Measurements from ENCODE around the gene CHRDL2.
"Not testable (repeated sequence)": the region's sequence is repeated elsewhere in the genome, so short reads cannot be mapped to it uniquely, and the experiment has no call there.

Gene CHRDL2

GRCh38 chr11:74756571-74756970 lies 25.3 kb upstream of the CHRDL2 start:
- TF ChIP-seq, protein P1, sequence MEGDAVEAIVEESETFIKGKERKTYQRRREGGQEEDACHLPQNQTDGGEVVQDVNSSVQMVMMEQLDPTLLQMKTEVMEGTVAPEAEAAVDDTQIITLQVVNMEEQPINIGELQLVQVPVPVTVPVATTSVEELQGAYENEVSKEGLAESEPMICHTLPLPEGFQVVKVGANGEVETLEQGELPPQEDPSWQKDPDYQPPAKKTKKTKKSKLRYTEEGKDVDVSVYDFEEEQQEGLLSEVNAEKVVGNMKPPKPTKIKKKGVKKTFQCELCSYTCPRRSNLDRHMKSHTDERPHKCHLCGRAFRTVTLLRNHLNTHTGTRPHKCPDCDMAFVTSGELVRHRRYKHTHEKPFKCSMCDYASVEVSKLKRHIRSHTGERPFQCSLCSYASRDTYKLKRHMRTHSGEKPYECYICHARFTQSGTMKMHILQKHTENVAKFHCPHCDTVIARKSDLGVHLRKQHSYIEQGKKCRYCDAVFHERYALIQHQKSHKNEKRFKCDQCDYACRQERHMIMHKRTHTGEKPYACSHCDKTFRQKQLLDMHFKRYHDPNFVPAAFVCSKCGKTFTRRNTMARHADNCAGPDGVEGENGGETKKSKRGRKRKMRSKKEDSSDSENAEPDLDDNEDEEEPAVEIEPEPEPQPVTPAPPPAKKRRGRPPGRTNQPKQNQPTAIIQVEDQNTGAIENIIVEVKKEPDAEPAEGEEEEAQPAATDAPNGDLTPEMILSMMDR (IDR thresholded peaks at IDR 0.05; ENCODE audit: insufficient read depth, missing control alignments): no peak
- DNase-seq (ENCODE audit: insufficient read length, low spot score) (no peak), FAIRE-seq (no peak)

DNA sequence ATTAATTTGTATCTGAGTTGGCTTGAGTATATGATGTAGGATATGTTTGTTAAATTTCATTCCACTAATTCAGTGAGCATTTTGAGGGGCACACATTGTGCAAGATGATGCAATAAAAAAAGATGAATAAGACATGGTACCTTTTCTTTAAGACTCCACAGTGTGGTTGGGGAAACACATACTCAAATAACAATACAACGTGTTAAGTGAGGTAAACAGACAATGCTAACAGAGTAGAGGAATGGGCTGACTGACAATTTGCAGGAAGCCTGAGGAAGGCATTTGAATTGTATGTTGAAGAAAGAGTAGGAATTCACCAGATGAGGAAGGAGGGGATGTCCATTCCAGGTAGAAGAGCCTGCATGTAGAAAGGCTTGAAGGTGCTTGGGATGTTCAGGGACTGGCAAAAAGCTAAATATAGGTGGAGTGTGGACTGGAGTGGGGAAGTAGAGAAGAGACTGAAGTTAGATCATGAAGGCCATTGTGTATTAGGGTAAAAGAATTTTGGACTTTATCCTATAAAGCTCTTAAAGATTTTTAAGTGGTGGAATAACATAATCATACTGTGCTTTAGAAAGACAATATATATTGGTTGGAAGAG lies 24.3 kb upstream of the CHRDL2 start:
- TF ChIP-seq, protein P1 (IDR thresholded peaks at IDR 0.05; ENCODE audit: insufficient read depth, missing control alignments): no peak
- FAIRE-seq (no peak), DNase-seq (ENCODE audit: insufficient read length, low spot score) (no peak)

DNA sequence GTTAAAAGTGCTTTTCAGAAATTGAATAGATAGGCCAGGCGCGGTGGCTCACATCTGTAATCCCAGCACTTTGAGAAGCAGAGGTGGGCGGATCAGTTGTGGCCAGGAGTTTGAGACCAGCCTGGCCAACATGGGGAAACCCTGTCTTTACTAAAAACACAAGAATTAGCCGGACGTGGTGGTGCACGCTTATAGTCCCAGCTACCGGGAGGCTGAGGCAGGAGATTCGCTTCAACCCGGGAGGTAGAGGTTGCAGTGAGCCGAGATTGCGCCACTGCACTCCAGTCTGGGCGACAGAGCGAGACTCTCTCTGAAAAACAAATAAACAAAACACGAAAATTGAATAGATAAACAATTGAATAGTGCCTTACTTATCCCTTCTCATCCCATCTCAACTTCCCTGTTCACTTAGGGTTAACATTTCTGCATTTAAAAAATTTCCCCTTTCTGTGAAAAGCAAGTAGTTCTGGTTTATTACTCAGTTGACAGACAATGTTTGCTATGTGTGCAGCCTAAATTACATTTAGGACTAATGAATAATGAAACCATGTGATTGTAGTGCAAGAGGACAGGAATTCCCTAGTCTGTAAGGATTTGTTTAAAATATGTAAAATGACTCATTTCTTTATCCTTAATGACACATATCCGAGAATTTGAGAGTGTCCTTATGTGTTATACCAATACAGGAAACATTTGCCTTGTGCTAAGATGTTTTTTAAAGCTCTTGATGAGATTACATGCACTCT lies 23.5 kb upstream of the CHRDL2 start:
- no peak for DNase-seq (ENCODE audit: insufficient read length, low spot score)
- TF ChIP-seq, protein P1 (IDR thresholded peaks at IDR 0.05; ENCODE audit: insufficient read depth, missing control alignments): no peak
- no peak for FAIRE-seq

DNA sequence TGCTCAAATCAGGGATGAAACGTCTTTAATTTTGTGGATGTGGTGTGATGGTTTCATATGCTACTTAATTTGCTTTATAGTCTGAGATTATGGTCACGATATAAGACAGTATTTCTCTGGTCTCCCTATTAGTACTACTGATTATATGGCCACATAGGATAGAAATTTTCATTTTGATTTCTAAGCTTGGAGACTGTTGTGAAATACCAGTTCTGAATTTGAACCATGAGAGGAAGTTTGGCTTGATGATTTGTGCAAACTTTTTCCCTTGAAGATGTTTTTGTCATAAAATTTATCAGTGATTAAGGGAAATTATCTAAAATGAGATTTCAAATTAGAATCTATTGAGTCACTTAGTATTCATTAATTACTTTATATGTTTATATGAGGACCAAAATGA lies 20.1 kb upstream of the CHRDL2 start:
- TF ChIP-seq, protein P1 (IDR thresholded peaks at IDR 0.05; ENCODE audit: insufficient read depth, missing control alignments): no peak
- no peak for DNase-seq (ENCODE audit: insufficient read length, low spot score)
- no peak for FAIRE-seq

- not testable (repeated sequence) for DNase-seq (ENCODE audit: insufficient read length, low spot score); FAIRE-seq
Measured at GRCh38 chr11:74750598-74750997, 19.4 kb upstream of the CHRDL2 start.

DNA sequence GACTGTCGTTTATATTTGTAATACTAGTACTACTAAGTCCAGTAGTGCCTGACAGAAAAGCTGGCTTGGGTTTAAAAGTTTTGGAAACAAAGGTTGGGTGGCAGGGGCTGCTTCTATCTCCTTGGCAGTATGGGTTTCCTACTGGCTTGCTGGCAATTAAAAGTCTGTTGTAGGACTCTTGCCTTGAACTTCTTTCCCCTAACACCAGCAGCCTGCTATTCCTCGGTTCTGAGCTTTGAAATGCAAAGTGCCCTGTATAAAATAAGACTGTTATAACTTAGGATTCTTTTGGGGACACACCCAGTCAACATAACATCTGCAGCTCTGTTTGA lies 18.7 kb upstream of the CHRDL2 start:
- DNase-seq (ENCODE audit: insufficient read length, low spot score) (no peak), FAIRE-seq (no peak)
- TF ChIP-seq, protein P1 (IDR thresholded peaks at IDR 0.05; ENCODE audit: insufficient read depth, missing control alignments): no peak

DNA sequence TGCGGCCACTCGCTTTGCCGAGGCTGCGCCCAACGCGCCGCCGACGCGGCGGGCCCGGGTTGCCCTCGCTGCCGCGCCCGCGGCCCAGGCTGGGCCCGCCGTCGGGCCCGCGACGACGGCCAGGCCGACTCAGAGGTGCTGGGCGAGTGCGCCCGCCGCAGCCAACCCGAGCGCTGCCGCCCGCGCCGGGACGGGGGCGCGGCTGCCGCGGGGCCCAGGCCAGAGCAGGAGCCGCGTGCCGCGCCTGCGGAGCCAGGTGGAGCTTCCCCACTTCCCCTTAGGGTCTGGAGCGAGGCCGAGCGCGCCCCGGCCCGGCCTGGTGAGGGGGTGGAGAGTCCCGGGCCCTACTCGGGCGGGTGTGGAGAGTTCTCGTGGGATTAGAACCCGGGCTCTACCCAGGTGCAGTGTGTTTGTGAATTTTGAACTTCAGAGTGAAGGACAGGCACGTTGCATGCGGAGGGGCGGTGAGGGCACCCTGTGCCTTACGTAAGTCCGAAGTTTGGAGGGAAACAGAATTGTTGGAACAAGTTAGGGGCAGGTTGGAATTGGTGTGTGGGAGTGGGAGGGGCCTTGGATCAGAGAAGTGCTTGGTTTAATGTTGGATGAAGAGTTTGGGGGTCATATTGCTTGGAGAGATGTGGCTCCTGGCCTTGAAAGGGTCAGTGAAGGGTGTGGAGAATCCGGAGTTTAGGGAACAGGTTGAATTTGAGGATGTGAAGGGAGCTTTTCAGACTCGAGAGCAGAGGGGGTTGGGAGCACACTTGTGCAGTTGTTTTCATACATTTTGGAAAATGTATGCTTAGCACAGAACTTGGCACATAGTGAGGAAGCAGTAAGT lies 18.1 kb upstream of the CHRDL2 start:
- FAIRE-seq (no peak), DNase-seq (ENCODE audit: insufficient read length, low spot score) (no peak)
- TF ChIP-seq, protein P1 (IDR thresholded peaks at IDR 0.05; ENCODE audit: insufficient read depth, missing control alignments): no peak
